ENCODE measurements around the gene MDP1.
"Not testable (repeated sequence)": the region's sequence is repeated elsewhere in the genome, so short reads cannot be mapped to it uniquely, and the experiment has no call there.

MDP1 gene

GRCh38 chr14:24226473-24226872, 10.6 kb upstream of the MDP1 start:
- Histone ChIP-seq H3K27ac (no peak overlapping the region), H3K4me3 (no peak overlapping the region)
- DNase-seq (ENCODE audit: low spot score): no peak
- no peak for TF ChIP-seq CTCF (IDR thresholded peaks at IDR 0.05)

- no peak for TF ChIP-seq CTCF (IDR thresholded peaks at IDR 0.05)
- no peak for DNase-seq (ENCODE audit: low spot score)
- Histone ChIP-seq H3K4me3 (no peak overlapping the region), H3K27ac (no peak overlapping the region)
Observed at GRCh38 chr14:24224618-24225071, 8.8 kb upstream of the MDP1 start.

DNA sequence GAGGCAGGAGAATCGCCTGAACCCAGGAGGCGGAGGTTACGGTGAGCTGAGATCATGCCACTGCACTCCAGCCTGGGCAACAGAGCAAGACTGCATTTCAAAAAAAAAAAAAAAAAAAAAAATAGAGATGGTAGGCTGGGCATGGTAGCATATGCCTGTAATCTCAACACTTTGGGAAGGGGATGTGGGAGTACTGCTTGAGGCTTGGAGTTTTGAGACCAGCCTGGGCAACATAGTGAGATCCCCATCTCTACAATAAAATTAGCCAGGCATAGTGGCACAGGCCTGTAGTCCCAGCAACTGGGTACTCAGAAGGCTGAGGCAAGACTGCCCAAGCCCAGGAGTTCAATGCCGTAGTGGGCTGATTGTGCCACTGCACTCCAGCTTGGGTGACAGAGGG, 7.1 kb upstream of the MDP1 start:
- not testable (repeated sequence) for DNase-seq (ENCODE audit: low spot score); H3K27ac ChIP-seq; H3K4me3 ChIP-seq

DNA sequence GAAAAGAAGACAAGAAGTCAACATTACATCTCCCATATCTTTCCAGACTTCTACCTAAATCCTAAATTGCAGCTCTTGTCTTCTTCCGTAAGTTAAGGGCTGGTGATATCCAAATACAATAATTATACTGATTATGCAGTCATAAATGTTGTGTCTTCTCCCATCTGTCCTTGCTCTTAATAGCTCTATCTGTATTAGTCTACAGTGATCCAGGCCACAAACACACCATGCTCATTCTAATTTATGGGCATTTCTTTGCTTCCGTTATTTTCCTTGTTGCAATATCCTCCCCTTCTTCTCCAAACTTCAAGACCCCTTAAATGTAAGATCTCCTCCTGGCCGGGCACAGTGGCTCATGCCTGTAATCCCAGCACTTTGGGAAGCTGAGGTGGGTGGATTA, 3.7 kb upstream of the MDP1 start:
- TF ChIP-seq CTCF (IDR thresholded peaks at IDR 0.05): no peak
- Histone ChIP-seq H3K4me3 (no peak overlapping the region), H3K27ac (no peak overlapping the region)
- no peak for DNase-seq (ENCODE audit: low spot score)

DNA sequence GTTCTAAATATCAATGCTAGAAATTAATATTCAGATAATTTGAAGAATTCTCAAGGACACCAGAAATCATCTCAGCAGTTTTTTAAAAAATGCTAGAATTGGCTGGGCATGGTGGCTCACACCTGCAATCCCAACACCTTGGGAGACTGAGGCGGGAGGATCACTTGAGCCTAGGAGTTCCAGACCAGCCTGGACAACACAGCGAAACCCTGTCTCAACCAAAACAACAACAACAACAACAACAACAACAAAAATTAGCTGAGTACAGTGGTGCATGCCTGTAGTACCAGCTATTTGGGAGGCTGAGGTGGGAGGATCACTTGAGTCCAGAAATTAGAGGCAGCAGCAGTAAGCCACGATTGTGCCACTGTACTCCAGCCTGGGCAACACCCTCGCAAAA, 3.2 kb upstream of the MDP1 start:
- DNase-seq (ENCODE audit: low spot score): peak; percentile 28
- TF ChIP-seq CTCF (IDR thresholded peaks at IDR 0.05): no peak
- no peak overlapping the region for H3K27ac ChIP-seq

DNA sequence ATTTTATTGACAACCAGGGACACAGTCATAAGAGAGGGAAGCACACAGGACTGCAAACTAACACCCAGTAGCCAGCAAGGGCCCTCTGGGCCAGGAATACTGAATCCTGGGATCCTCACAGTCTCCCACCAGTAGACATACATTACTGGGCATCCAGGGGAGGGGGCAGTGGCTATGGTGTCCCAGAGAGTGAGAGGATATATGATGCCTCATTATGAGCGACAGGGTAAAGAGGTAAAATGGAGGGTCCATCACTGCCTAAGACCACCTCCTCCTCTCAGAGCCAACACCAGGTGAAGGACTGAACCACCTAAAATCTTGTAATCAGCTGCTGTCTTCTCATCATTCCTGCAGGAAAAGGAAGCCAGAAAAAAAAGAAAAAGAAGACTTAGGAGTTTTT, 1.0 kb upstream of the MDP1 start:
- H3K4me3 ChIP-seq, H3K27ac ChIP-seq: not testable (repeated sequence)
- DNase-seq (ENCODE audit: low spot score): peak; percentile 8

More for the DNA sequence above, 3.2 kb upstream of the MDP1 start:
- no peak overlapping the region for H3K4me3 ChIP-seq

DNA sequence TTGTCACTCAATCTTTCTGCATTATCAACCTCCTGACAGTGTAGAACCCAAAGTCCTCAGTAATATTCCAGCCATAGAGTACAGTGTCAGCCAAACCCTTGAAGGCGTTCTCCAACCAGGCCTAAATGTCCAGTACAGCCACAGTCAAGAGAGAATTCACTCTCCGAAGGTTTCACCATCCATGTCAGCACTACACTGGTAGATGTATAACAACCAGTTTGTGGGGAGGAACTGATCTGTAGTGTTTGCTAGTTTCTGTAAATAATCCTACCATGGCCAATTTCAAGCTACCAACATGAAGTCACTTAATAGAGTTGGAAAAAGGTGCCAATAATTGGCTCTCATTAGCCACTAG, 456 bp upstream of the MDP1 start:
- TF ChIP-seq CTCF (IDR thresholded peaks at IDR 0.05): no peak
- Histone ChIP-seq H3K27ac (peak overlapping the region; percentile 85 to 93), H3K4me3 (peak overlapping the region; percentile 83)
- DNase-seq (ENCODE audit: low spot score): no peak

- peak overlapping the region; percentile 86 to 95 for H3K27ac ChIP-seq
- TF ChIP-seq CTCF (IDR thresholded peaks at IDR 0.05): no peak
- peak overlapping the region; percentile 82 for H3K4me3 ChIP-seq
- peak; percentile 40 for DNase-seq (ENCODE audit: low spot score)
Observed at GRCh38 chr14:24213866-24214662, 1.8 kb downstream of the MDP1 start.
